Fibroblast of pulmonary artery (primary cell): ENCODE data around the gene SPATA31C1.
"Not testable (repeated sequence)": the region's sequence is repeated elsewhere in the genome, so short reads cannot be mapped to it uniquely, and the experiment has no call there.

Experiments used
- DNase-seq: peaks from one replicate; pipeline ENCODE4 v3.0.0-alpha.2; 2010; ENCODE audit warnings: low read depth
- H3K4me3 ChIP-seq: replicated peaks from 2 replicates; pipeline ENCODE4 v1.5.1; 2011; ENCODE audit warnings: low read depth, mild to moderate bottlenecking, control low read depth, low read length, moderate library complexity
- TF ChIP-seq, protein P1 (sequence below): IDR thresholded peaks from 2 replicates; pipeline ENCODE4 v1.5.1; 2011; ENCODE audit warnings: mild to moderate bottlenecking, control low read depth, low read length, inconsistent platforms; ENCODE audit errors: missing control alignments

The SPATA31C1 gene

GRCh38 chr9:87910821-87911220 lies 6.9 kb upstream of the SPATA31C1 start:
- TF ChIP-seq, protein P1, sequence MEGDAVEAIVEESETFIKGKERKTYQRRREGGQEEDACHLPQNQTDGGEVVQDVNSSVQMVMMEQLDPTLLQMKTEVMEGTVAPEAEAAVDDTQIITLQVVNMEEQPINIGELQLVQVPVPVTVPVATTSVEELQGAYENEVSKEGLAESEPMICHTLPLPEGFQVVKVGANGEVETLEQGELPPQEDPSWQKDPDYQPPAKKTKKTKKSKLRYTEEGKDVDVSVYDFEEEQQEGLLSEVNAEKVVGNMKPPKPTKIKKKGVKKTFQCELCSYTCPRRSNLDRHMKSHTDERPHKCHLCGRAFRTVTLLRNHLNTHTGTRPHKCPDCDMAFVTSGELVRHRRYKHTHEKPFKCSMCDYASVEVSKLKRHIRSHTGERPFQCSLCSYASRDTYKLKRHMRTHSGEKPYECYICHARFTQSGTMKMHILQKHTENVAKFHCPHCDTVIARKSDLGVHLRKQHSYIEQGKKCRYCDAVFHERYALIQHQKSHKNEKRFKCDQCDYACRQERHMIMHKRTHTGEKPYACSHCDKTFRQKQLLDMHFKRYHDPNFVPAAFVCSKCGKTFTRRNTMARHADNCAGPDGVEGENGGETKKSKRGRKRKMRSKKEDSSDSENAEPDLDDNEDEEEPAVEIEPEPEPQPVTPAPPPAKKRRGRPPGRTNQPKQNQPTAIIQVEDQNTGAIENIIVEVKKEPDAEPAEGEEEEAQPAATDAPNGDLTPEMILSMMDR, result no peak
- no peak for DNase-seq
- H3K4me3 ChIP-seq, result no peak overlapping the region

GRCh38 chr9:87919013-87919412 lies 1.3 kb downstream of the SPATA31C1 start:
- DNase-seq, H3K4me3 ChIP-seq: not testable (repeated sequence)

DNA sequence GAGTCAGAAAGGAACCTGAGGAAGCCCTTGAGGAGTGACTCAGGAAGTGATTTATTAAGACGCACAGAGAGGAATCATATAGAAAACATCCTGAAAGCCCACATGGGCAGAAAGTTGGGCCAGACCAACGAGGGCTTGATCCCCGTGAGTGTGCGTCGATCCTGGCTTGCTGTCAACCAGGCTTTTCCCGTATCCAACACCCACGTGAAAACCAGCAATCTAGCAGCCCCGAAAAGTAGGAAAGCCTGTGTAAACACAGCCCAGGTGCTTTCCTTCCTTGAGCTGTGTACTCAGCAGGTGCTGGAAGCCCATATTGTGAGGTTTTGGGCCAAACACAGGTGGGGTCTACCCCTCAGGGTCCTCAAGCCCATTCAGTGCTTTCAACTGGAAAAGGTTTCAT lies 3.8 kb downstream of the SPATA31C1 start:
- not testable (repeated sequence) for H3K4me3 ChIP-seq, DNase-seq

- DNase-seq, result not testable (repeated sequence)
These were observed 5.2 kb downstream of the SPATA31C1 start for GRCh38 chr9:87923012-87923411.

GRCh38 chr9:87924851-87925250 lies 7.1 kb downstream of the SPATA31C1 start:
- H3K4me3 ChIP-seq, DNase-seq: not testable (repeated sequence)

More at GRCh38 chr9:87923012-87923411, 5.2 kb downstream of the SPATA31C1 start:
- H3K4me3 ChIP-seq, result not testable (repeated sequence)

- H3K4me3 ChIP-seq, DNase-seq: not testable (repeated sequence)
These were observed 11.4 kb downstream of the SPATA31C1 start for GRCh38 chr9:87929152-87929551.

DNA sequence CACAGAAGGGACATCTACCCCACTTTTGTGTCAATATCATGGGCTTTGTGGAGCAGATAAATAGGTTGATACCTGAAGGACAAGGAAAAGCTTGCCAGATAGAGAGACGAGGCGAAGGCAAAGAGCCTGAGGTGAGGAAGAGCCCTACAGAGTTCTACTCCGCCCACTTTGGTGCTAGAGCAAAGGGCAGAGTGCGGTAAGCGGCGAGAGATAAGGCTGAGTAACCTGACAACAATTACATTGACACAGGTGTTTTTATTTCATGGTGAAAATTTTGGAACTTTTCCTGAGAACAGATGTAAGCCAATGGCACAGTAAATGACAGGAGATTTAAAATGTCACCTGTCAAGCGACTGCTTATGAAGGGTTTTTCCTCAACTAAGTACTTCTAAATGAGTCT lies 16.7 kb downstream of the SPATA31C1 start:
- not testable (repeated sequence) for H3K4me3 ChIP-seq, DNase-seq

GRCh38 chr9:87937352-87937751 lies 19.6 kb downstream of the SPATA31C1 start:
- not testable (repeated sequence) for H3K4me3 ChIP-seq, DNase-seq

DNA sequence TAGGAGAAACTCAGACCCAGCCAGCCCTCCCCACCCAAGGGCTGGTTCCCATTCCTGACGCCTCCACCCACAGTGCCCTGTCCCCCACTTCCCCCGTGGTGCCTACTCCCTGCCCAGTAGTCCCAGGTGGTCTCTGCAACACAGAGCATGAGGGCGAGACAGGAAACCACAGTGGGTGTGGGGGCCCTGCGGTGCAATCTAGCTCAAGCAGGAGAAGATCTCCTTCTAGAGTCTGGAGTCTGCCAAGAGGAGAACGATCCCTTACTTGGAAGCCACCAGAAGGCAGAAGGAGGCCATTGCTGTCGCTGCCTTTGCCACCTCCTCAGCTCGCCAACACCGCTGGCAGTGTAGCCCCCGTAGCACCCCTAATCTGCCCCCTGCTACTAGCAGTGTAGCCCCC lies 20.2 kb downstream of the SPATA31C1 start:
- not testable (repeated sequence) for DNase-seq, H3K4me3 ChIP-seq

GRCh38 chr9:87938336-87938735 lies 20.6 kb downstream of the SPATA31C1 start:
- DNase-seq, H3K4me3 ChIP-seq: not testable (repeated sequence)

GRCh38 chr9:87939096-87939495 lies 21.3 kb downstream of the SPATA31C1 start:
- not testable (repeated sequence) for DNase-seq, H3K4me3 ChIP-seq

GRCh38 chr9:87944096-87944495 lies 26.3 kb downstream of the SPATA31C1 start:
- DNase-seq, result no peak
- TF ChIP-seq, protein P1, result no peak

GRCh38 chr9:87944682-87945081 lies 26.9 kb downstream of the SPATA31C1 start:
- TF ChIP-seq, protein P1, result no peak
- no peak for DNase-seq
- no peak overlapping the region for H3K4me3 ChIP-seq

More at GRCh38 chr9:87944096-87944495, 26.3 kb downstream of the SPATA31C1 start:
- H3K4me3 ChIP-seq, result no peak overlapping the region
